Breast epithelium (tissue), 3 donors: ENCODE measurements around the gene ATRX.

Experiments used
- POLR2A ChIP-seq: fragments of 450-650 bp; IDR thresholded peaks from one replicate; pipeline ENCODE4 v1.6.1; 2016; ENCODE audit warnings: antibody characterized with exemption, mild to moderate bottlenecking, moderate library complexity
- TF ChIP-seq, protein P1 (sequence below), 3 donors: fragments of 450-650 bp; IDR thresholded peaks; one replicate each; pipeline ENCODE4 v1.5.1; 2016 to 2017; ENCODE audit warnings: antibody characterized with exemption in 3 of 3, mild to moderate bottlenecking in 3 of 3, moderate library complexity in 3 of 3

- TF ChIP-seq POLR2A = no peak
- TF ChIP-seq, protein P1, sequence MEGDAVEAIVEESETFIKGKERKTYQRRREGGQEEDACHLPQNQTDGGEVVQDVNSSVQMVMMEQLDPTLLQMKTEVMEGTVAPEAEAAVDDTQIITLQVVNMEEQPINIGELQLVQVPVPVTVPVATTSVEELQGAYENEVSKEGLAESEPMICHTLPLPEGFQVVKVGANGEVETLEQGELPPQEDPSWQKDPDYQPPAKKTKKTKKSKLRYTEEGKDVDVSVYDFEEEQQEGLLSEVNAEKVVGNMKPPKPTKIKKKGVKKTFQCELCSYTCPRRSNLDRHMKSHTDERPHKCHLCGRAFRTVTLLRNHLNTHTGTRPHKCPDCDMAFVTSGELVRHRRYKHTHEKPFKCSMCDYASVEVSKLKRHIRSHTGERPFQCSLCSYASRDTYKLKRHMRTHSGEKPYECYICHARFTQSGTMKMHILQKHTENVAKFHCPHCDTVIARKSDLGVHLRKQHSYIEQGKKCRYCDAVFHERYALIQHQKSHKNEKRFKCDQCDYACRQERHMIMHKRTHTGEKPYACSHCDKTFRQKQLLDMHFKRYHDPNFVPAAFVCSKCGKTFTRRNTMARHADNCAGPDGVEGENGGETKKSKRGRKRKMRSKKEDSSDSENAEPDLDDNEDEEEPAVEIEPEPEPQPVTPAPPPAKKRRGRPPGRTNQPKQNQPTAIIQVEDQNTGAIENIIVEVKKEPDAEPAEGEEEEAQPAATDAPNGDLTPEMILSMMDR (IDR thresholded peaks at IDR 0.05) = no peak
Observed at GRCh38 chrX:77785486-77786364, at the start of gene ATRX.
